HCT116 (cell line): ENCODE measurements around the gene C1QA.
"Not testable (repeated sequence)": the region's sequence is repeated elsewhere in the genome, so short reads cannot be mapped to it uniquely, and the experiment has no call there.

Experiments used
- CEBPB ChIP-seq: IDR thresholded peaks from 2 replicates; pipeline ENCODE4 v1.6.1; 2012; ENCODE audit warnings: low read depth
- EZH2 ChIP-seq: fragments of 200-600 bp; sonication (generic); IDR thresholded peaks from 2 replicates; pipeline ENCODE4 v1.6.1; 2017; ENCODE audit warnings: antibody characterized with exemption, mixed run types
- EZH2phosphoT487 ChIP-seq: fragments of 200-600 bp; IDR thresholded peaks from 2 replicates; pipeline ENCODE4 v1.6.1; 2018; ENCODE audit warnings: antibody characterized with exemption, borderline replicate concordance
- POLR2A ChIP-seq: IDR thresholded peaks from 2 replicates; pipeline ENCODE4 v1.7.0; 2011; ENCODE audit warnings: borderline replicate concordance; ENCODE audit not compliant: insufficient read depth, insufficient read length; ENCODE audit errors: extremely low read depth
- POLR2AphosphoS5 ChIP-seq: IDR thresholded peaks from 2 replicates; pipeline ENCODE4 v1.6.1; 2011; ENCODE audit warnings: mild to moderate bottlenecking, low read depth, low read length, moderate library complexity
- SIN3A ChIP-seq: IDR thresholded peaks from 2 replicates; pipeline ENCODE4 v1.6.1; 2012; ENCODE audit warnings: low read depth
- SP1 ChIP-seq: IDR thresholded peaks from 2 replicates; pipeline ENCODE4 v1.6.1; 2012; ENCODE audit warnings: low read depth
- ZFX ChIP-seq: fragments of 450-650 bp; IDR thresholded peaks from 2 replicates; pipeline ENCODE4 v1.6.1; 2017
- TF ChIP-seq, protein P1 (sequence below), 3 experiments: fragments of 200-600 bp in 1 of 3; sonication (generic) in 1 of 3; IDR thresholded peaks in 2 of 3; conservative IDR thresholded peaks in 1 of 3; 2 replicates each; pipeline ENCODE4 v1.5.1; 2012 to 2017; ENCODE audit warnings: low read depth in 2 of 3, low read length in 2 of 3, antibody characterized with exemption in 1 of 3, borderline replicate concordance in 1 of 3, control low read depth in 1 of 3, mild to moderate bottlenecking in 1 of 3, mixed read lengths in 1 of 3, mixed run types in 1 of 3, moderate library complexity in 1 of 3; ENCODE audit not compliant: insufficient read depth in 1 of 3
- TF ChIP-seq, protein P2 (sequence below): IDR thresholded peaks from 2 replicates; pipeline ENCODE4 v1.6.1; 2011; ENCODE audit warnings: mild to moderate bottlenecking, low read length, moderate library complexity; ENCODE audit not compliant: insufficient replicate concordance; ENCODE audit errors: extremely low read depth

DNA sequence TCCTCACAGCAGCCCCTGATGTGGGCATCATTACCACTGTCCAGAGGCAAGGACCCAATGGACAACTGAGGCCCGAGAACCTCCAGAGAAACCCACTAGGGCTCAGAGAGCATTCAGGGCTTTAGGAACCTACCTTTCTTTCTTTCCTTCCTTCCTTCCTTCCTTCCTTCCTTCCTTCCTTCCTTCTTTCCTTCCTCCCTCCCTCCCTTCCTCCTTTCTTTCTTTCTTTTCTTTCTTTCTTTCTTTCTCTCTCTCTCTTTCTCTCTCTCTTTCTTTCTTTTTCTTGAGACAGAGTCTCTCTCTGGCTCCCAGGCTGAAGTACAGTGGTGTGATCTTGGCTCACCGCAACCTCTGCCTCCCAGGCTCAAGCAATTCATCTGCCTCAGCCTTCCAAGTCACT lies 32.4 kb downstream of the C1QA start:
- not testable (repeated sequence) for TF ChIP-seq POLR2AphosphoS5, EZH2phosphoT487, POLR2A, SP1, SIN3A, EZH2, ZFX, CEBPB
- TF ChIP-seq, protein P1, sequence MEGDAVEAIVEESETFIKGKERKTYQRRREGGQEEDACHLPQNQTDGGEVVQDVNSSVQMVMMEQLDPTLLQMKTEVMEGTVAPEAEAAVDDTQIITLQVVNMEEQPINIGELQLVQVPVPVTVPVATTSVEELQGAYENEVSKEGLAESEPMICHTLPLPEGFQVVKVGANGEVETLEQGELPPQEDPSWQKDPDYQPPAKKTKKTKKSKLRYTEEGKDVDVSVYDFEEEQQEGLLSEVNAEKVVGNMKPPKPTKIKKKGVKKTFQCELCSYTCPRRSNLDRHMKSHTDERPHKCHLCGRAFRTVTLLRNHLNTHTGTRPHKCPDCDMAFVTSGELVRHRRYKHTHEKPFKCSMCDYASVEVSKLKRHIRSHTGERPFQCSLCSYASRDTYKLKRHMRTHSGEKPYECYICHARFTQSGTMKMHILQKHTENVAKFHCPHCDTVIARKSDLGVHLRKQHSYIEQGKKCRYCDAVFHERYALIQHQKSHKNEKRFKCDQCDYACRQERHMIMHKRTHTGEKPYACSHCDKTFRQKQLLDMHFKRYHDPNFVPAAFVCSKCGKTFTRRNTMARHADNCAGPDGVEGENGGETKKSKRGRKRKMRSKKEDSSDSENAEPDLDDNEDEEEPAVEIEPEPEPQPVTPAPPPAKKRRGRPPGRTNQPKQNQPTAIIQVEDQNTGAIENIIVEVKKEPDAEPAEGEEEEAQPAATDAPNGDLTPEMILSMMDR (IDR thresholded peaks at IDR 0.05 in 2 of 3, conservative IDR thresholded peaks at IDR 0.05 in 1 of 3; ENCODE audit: borderline replicate concordance in 1 of 3, insufficient read depth in 1 of 3, low read depth in 2 of 3, low read length in 2 of 3): not testable (repeated sequence)
- TF ChIP-seq, protein P2, sequence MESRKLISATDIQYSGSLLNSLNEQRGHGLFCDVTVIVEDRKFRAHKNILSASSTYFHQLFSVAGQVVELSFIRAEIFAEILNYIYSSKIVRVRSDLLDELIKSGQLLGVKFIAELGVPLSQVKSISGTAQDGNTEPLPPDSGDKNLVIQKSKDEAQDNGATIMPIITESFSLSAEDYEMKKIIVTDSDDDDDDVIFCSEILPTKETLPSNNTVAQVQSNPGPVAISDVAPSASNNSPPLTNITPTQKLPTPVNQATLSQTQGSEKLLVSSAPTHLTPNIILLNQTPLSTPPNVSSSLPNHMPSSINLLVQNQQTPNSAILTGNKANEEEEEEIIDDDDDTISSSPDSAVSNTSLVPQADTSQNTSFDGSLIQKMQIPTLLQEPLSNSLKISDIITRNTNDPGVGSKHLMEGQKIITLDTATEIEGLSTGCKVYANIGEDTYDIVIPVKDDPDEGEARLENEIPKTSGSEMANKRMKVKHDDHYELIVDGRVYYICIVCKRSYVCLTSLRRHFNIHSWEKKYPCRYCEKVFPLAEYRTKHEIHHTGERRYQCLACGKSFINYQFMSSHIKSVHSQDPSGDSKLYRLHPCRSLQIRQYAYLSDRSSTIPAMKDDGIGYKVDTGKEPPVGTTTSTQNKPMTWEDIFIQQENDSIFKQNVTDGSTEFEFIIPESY: not testable (repeated sequence)
